Liver (tissue), 3 donors: ENCODE measurements around the gene RASA1.

Experiments used
- CTCF ChIP-seq: fragments of 150-350 bp; IDR thresholded peaks from 2 replicates; pipeline ENCODE4 v1.5.1; 2017; ENCODE audit warnings: improper control_type of control experiment, low read depth, low read length; ENCODE audit not compliant: missing input control
- FOXA1 ChIP-seq: IDR thresholded peaks from 2 replicates; pipeline ENCODE4 v1.6.1; 2016; ENCODE audit warnings: antibody characterized with exemption
- JUND ChIP-seq, 2 donors: IDR thresholded peaks; 2 replicates each; pipeline ENCODE4 v1.6.1; 2016; ENCODE audit warnings: antibody characterized with exemption in 2 of 2
- donor health status: healthy.
- donor health status: healthy.

GRCh38 chr5:87411973-87412629 lies 144.4 kb downstream of the RASA1 start:
- TF ChIP-seq FOXA1: no peak
- no peak for TF ChIP-seq CTCF
- no peak for TF ChIP-seq JUND (IDR thresholded peaks at IDR 0.05)
